H9 (cell line): ENCODE data around the gene TRIM22. TPM values are rescaled to one million over a fixed set of nuclear protein-coding genes. Genes with fewer than 3 reads are reported as not detected.

Experiments
- DNase-seq: peaks from one replicate; pipeline ENCODE4 v3.0.0-alpha.2; 2017
- H2AFZ ChIP-seq: one replicate; pipeline ENCODE4 v1.6.1; 2013; ENCODE audit warnings: mild to moderate bottlenecking, low read length, control low read depth, moderate library complexity
- H2AK5ac ChIP-seq: 2 replicates; pipeline ENCODE4 v1.6.1; 2013; ENCODE audit warnings: low read length, control low read depth, mixed read lengths; ENCODE audit not compliant: insufficient read length
- H2BK120ac ChIP-seq: one replicate; pipeline ENCODE4 v1.6.1; 2013; ENCODE audit warnings: low read depth, mild to moderate bottlenecking, low read length, control low read depth, inconsistent platforms; ENCODE audit not compliant: poor library complexity, severe bottlenecking
- H2BK12ac ChIP-seq: 2 replicates; pipeline ENCODE4 v1.6.1; 2013; ENCODE audit warnings: low read length, control low read depth, mixed read lengths, low read depth; ENCODE audit not compliant: insufficient read length
- H2BK15ac ChIP-seq: 2 replicates; pipeline ENCODE4 v1.6.1; 2013; ENCODE audit warnings: low read depth, low read length, control low read depth
- H2BK20ac ChIP-seq: one replicate; pipeline ENCODE4 v1.6.1; 2013; ENCODE audit warnings: low read depth, mild to moderate bottlenecking, low read length, control low read depth, inconsistent platforms; ENCODE audit not compliant: poor library complexity, severe bottlenecking
- H2BK5ac ChIP-seq: 2 replicates; pipeline ENCODE4 v1.6.1; 2013; ENCODE audit warnings: low read length, control low read depth, mixed read lengths; ENCODE audit not compliant: insufficient read length
- H3K14ac ChIP-seq: 2 replicates; pipeline ENCODE4 v1.6.1; 2013; ENCODE audit warnings: low read length, control low read depth; ENCODE audit not compliant: insufficient read depth
- H3K18ac ChIP-seq: 2 replicates; pipeline ENCODE4 v1.6.1; 2013; ENCODE audit warnings: low read depth, mild to moderate bottlenecking, mixed read lengths, low read length, control low read depth; ENCODE audit not compliant: insufficient read length
- H3K23ac ChIP-seq: 2 replicates; pipeline ENCODE4 v1.6.1; 2013; ENCODE audit warnings: low read length, control low read depth, mixed read lengths, low read depth; ENCODE audit not compliant: insufficient read length
- H3K23me2 ChIP-seq: 2 replicates; pipeline ENCODE4 v1.6.1; 2013; ENCODE audit warnings: low read depth, mild to moderate bottlenecking, mixed read lengths, low read length, control low read depth; ENCODE audit not compliant: insufficient read length, poor library complexity, severe bottlenecking
- H3K27ac ChIP-seq: 2 replicates; pipeline ENCODE4 v1.5.1; 2013; ENCODE audit warnings: low read length, control low read depth, mixed read lengths, low read depth; ENCODE audit not compliant: insufficient read length
- H3K27me3 ChIP-seq: 2 replicates; pipeline ENCODE4 v1.6.1; 2013; ENCODE audit warnings: low read length, control low read depth, inconsistent platforms; ENCODE audit not compliant: insufficient read depth
- H3K4ac ChIP-seq: 2 replicates; pipeline ENCODE4 v1.6.1; 2013; ENCODE audit warnings: low read depth, mild to moderate bottlenecking, control low read depth, inconsistent platforms, low read length, moderate library complexity
- H3K4me1 ChIP-seq: 2 replicates; pipeline ENCODE4 v1.6.1; 2013; ENCODE audit warnings: low read length, control low read depth, inconsistent platforms; ENCODE audit not compliant: insufficient read depth
- H3K4me2 ChIP-seq: 2 replicates; pipeline ENCODE4 v1.6.1; 2013; ENCODE audit warnings: low read length, control low read depth, mixed read lengths; ENCODE audit not compliant: insufficient read length, insufficient read depth
- H3K56ac ChIP-seq: 2 replicates; pipeline ENCODE4 v1.6.1; 2013; ENCODE audit warnings: low read depth, mild to moderate bottlenecking, mixed read lengths, low read length, control low read depth; ENCODE audit not compliant: insufficient read length
- H3K79me1 ChIP-seq: 2 replicates; pipeline ENCODE4 v1.6.1; 2013; ENCODE audit warnings: low read depth, mild to moderate bottlenecking, moderate library complexity, low read length, control low read depth, inconsistent platforms; ENCODE audit not compliant: insufficient read depth, poor library complexity, severe bottlenecking
- H3K79me2 ChIP-seq: 2 replicates; pipeline ENCODE4 v1.6.1; 2013; ENCODE audit warnings: low read length, control low read depth, inconsistent platforms; ENCODE audit not compliant: insufficient read depth
- H3K9ac ChIP-seq: 2 replicates; pipeline ENCODE4 v1.6.1; 2013; ENCODE audit warnings: low read length, control low read depth, mixed read lengths; ENCODE audit not compliant: insufficient read length; ENCODE audit errors: extremely low read depth
- H3K9me3 ChIP-seq: one replicate; pipeline ENCODE4 v1.6.1; 2013; ENCODE audit warnings: low read depth, low read length, inconsistent platforms; ENCODE audit not compliant: control insufficient read depth
- H3T11ph ChIP-seq: one replicate; pipeline ENCODE4 v1.6.1; 2013; ENCODE audit warnings: mild to moderate bottlenecking, low read length, control low read depth, inconsistent platforms
- H4K20me1 ChIP-seq: one replicate; pipeline ENCODE4 v1.6.1; 2013; ENCODE audit not compliant: control insufficient read depth, insufficient read length, insufficient read depth
- H4K5ac ChIP-seq: 2 replicates; pipeline ENCODE4 v1.6.1; 2013; ENCODE audit warnings: low read depth, mild to moderate bottlenecking, mixed read lengths, low read length, control low read depth; ENCODE audit not compliant: insufficient read length
- H4K8ac ChIP-seq: replicated peaks from 2 replicates; pipeline ENCODE4 v1.6.1; 2013; ENCODE audit warnings: low read length, control low read depth, mixed read lengths, low read depth; ENCODE audit not compliant: insufficient read length
- H4K91ac ChIP-seq: 2 replicates; pipeline ENCODE4 v1.6.1; 2013; ENCODE audit warnings: low read depth, mild to moderate bottlenecking, moderate library complexity, mixed read lengths, low read length, control low read depth; ENCODE audit not compliant: insufficient read length
- H3K27ac Mint-ChIP-seq, 3 experiments: 2 replicates in 2 of 3; 3 replicates in 1 of 3; pipeline ENCODE4 v1.8.0; 2020 to 2021; ENCODE audit warnings: mixed read lengths in 3 of 3, mild to moderate bottlenecking in 1 of 3, moderate library complexity in 1 of 3
- H3K27me3 Mint-ChIP-seq: 2 replicates; pipeline ENCODE4 v1.8.0; 2021; ENCODE audit warnings: low read depth, mild to moderate bottlenecking, moderate library complexity, mixed read lengths
- H3K36me3 Mint-ChIP-seq, 3 experiments: 2 replicates in 2 of 3; 3 replicates in 1 of 3; pipeline ENCODE4 v1.8.0; 2020 to 2021; ENCODE audit warnings: low read depth in 3 of 3, mixed read lengths in 3 of 3; ENCODE audit not compliant: insufficient read depth in 1 of 3
- H3K4me1 Mint-ChIP-seq, 2 experiments: 2 replicates each; pipeline ENCODE4 v1.8.0; 2020; ENCODE audit warnings: mixed read lengths in 2 of 2
- H3K4me3 Mint-ChIP-seq, 2 experiments: 2 replicates in 1 of 2; 3 replicates in 1 of 2; pipeline ENCODE4 v1.8.0; 2020 to 2021; ENCODE audit warnings: mild to moderate bottlenecking in 2 of 2, mixed read lengths in 2 of 2, moderate library complexity in 1 of 2
- H3K9me3 Mint-ChIP-seq, 2 experiments: 2 replicates in 1 of 2; 3 replicates in 1 of 2; pipeline ENCODE4 v1.8.0; 2020; ENCODE audit warnings: mild to moderate bottlenecking in 2 of 2, mixed read lengths in 2 of 2, moderate library complexity in 1 of 2
- WGBS: extraction: QIAGEN DNeasy Blood & Tissue Kit; methylation state at CpG from one replicate; pipeline ENCODE4 v1.1.7; 2013; ENCODE audit warnings: missing lambda C conversion rate, low lambda C conversion rate, mixed read lengths; ENCODE audit not compliant: insufficient read length; ENCODE audit errors: extremely low coverage; 5-methylcytosine and 5-hydroxymethylcytosine counted together
- total RNA-seq: library from RNA; stranded (reverse); gene quantifications from 2 replicates; pipeline ENCODE4 v1.2.1, GENCODE V29; 2021
- TF ChIP-seq, protein P1 (sequence below): fragments of 200-600 bp; sonication (generic); conservative IDR thresholded peaks from 3 replicates; pipeline ENCODE4 v1.8.0; 2021; ENCODE audit warnings: antibody characterized with exemption, mild to moderate bottlenecking

The TRIM22 gene
- total RNA-seq, 1 experiment from 2014 or later = 78.6 TPM

DNA sequence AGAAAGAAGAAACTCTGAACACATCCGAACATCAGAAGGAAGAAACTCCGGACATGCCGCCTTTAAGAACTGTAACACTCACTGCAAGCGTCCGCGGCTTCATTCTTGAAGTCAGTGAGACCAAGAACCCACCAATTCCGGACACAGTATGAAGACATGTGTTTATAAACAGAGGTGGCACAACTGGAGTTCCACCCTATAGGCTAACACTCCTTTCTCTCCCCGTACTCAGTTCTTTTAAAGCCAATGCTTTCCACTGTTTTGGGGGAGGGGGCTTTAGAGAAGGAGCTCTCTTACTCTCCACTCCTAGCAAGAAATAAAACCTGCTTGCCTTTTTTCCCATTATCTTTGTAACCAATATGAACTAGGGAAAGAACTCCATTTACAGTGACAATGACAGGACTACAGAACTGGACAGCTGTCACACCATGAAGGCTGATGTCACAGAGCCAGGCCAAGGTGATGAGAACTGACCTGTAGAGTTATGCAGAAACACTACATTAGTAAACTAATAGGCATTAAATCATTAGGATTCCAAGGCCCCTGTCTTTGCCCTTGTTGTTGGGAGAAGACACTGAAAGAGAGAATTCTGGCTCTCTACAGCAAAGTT lies 5.4 kb upstream of the TRIM22 start:
- no peak overlapping the region for H3K4ac ChIP-seq
- H2AFZ ChIP-seq = no peak overlapping the region
- H4K91ac ChIP-seq = no peak overlapping the region
- WGBS = no CpG with 5 or more reads among the region's 8 CpGs
- TF ChIP-seq, protein P1, sequence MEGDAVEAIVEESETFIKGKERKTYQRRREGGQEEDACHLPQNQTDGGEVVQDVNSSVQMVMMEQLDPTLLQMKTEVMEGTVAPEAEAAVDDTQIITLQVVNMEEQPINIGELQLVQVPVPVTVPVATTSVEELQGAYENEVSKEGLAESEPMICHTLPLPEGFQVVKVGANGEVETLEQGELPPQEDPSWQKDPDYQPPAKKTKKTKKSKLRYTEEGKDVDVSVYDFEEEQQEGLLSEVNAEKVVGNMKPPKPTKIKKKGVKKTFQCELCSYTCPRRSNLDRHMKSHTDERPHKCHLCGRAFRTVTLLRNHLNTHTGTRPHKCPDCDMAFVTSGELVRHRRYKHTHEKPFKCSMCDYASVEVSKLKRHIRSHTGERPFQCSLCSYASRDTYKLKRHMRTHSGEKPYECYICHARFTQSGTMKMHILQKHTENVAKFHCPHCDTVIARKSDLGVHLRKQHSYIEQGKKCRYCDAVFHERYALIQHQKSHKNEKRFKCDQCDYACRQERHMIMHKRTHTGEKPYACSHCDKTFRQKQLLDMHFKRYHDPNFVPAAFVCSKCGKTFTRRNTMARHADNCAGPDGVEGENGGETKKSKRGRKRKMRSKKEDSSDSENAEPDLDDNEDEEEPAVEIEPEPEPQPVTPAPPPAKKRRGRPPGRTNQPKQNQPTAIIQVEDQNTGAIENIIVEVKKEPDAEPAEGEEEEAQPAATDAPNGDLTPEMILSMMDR = no peak
- H3K27me3 ChIP-seq = no peaks in the 10 kb centered on the region
- H3K9me3 ChIP-seq = no peaks in the 10 kb centered on the region
- no peak overlapping the region for H4K8ac ChIP-seq
- peaks cover 23 to 27% of the 10 kb centered on the region in 2 experiments for H3K4me1 Mint-ChIP-seq
- H3T11ph ChIP-seq = no peak overlapping the region
- peaks cover 3% of the 10 kb centered on the region for H3K23me2 ChIP-seq
- no peaks in the 10 kb centered on the region for H3K27me3 Mint-ChIP-seq
- no peak overlapping the region for H2AK5ac ChIP-seq
- no peaks in the 10 kb centered on the region; the same call in 1 of the 2 replicates for H3K79me2 ChIP-seq
- peak overlapping the region; percentile 69 for H3K4me2 ChIP-seq
- no peaks in the 10 kb centered on the region for H3K79me1 ChIP-seq
- H2BK20ac ChIP-seq = no peak overlapping the region
- DNase-seq = no peak
- no peak overlapping the region for H2BK5ac ChIP-seq
- H3K18ac ChIP-seq = no peak overlapping the region
- H3K23ac ChIP-seq = no peak overlapping the region
- no peak overlapping the region for H3K56ac ChIP-seq
- no peak overlapping the region for H2BK12ac ChIP-seq
- peak overlapping the region; percentile 86 for H3K9ac ChIP-seq
- no peak overlapping the region for H2BK15ac ChIP-seq
- peak overlapping the region; percentile 80 to 83 for H3K4me3 Mint-ChIP-seq
- peak overlapping the region; percentile 87 for H3K27ac ChIP-seq
- no peak overlapping the region for H4K5ac ChIP-seq
- peak overlapping the region; percentile 99 to 100 (median 99) for H3K27ac Mint-ChIP-seq
- peaks cover 17 to 31% (median 23%) of the 10 kb centered on the region in 3 experiments for H3K36me3 Mint-ChIP-seq
- H4K20me1 ChIP-seq = no peaks in the 10 kb centered on the region
- H2BK120ac ChIP-seq = no peak overlapping the region
- no peak overlapping the region for H3K14ac ChIP-seq
- peaks cover 7 to 11% of the 10 kb centered on the region in 2 experiments for H3K9me3 Mint-ChIP-seq
- H3K4me1 ChIP-seq = no peaks in the 10 kb centered on the region; the same call in 1 of the 2 replicates
